RWPE1 (cell line): Measurements from ENCODE around the gene ZNF827.

Experiments
- CTCF ChIA-PET: fragments of 350-600 bp; sonication (Branson Sonifier 250); formaldehyde crosslinking; extraction: SDS; loops from one replicate; lab custom pipeline; 2021; lab: Yijun Ruan, JAX
- POLR2A ChIA-PET: fragments of 400-600 bp; formaldehyde crosslinking; extraction: SDS; loops from one replicate; lab custom pipeline; 2020; ENCODE audit warnings: antibody characterized with exemption; ENCODE audit not compliant: low non-redundant PET; lab: Yijun Ruan, JAX
- DNase-seq: peaks from one replicate; pipeline ENCODE4 v3.0.0; 2012; ENCODE audit warnings: low spot score
- H3K27ac ChIP-seq: fragments of 450-650 bp; 2 replicates; pipeline ENCODE4 v1.5.1; 2017
- CTCF ChIP-seq: fragments of 450-650 bp; conservative IDR thresholded peaks from 2 replicates; pipeline ENCODE4 v1.5.1; 2017; ENCODE audit warnings: low read depth, mild to moderate bottlenecking

ZNF827 gene, protein sequence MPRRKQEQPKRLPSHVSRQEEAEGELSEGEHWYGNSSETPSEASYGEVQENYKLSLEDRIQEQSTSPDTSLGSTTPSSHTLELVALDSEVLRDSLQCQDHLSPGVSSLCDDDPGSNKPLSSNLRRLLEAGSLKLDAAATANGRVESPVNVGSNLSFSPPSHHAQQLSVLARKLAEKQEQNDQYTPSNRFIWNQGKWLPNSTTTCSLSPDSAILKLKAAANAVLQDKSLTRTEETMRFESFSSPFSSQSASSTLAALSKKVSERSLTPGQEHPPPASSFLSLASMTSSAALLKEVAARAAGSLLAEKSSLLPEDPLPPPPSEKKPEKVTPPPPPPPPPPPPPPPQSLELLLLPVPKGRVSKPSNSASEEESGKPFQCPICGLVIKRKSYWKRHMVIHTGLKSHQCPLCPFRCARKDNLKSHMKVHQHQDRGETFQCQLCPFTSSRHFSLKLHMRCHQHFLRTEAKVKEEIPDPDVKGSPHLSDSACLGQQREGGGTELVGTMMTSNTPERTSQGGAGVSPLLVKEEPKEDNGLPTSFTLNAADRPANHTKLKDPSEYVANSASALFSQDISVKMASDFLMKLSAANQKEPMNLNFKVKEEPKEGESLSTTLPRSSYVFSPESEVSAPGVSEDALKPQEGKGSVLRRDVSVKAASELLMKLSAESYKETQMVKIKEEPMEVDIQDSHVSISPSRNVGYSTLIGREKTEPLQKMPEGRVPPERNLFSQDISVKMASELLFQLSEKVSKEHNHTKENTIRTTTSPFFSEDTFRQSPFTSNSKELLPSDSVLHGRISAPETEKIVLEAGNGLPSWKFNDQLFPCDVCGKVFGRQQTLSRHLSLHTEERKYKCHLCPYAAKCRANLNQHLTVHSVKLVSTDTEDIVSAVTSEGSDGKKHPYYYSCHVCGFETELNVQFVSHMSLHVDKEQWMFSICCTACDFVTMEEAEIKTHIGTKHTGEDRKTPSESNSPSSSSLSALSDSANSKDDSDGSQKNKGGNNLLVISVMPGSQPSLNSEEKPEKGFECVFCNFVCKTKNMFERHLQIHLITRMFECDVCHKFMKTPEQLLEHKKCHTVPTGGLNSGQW

GRCh38 chr4:145938618-145939440 lies at the start of gene ZNF827:
TSS of gene ZNF827 (minus strand) at chr4:145938823. CDS start at chr4:145938407, 416 bp downstream.
- peak within 1 kb of the TSS; percentile 96 for H3K27ac ChIP-seq
- TF ChIP-seq CTCF, result no peak
- peak; percentile 18 for DNase-seq
- ChIA-PET CTCF (interaction anchor here (0.6 kb wide), 1 partner anchor 196 kb away, joined by 5 read pairs; no protein-coding TSS in a partner anchor), POLR2A (interaction anchor here (0.6 kb wide), 1 partner anchor 8 kb away, joined by 3 read pairs; no protein-coding TSS in a partner anchor)

- no peak for DNase-seq
- no peak for TF ChIP-seq CTCF
- ChIA-PET CTCF (no interaction called here), POLR2A (no interaction called here)
- no peak overlapping the region for H3K27ac ChIP-seq
These were observed 45.9 kb upstream of the ZNF827 start for GRCh38 chr4:145984563-145984962.

- CTCF ChIA-PET, result no interaction called here
- no peak for TF ChIP-seq CTCF
- POLR2A ChIA-PET, result no interaction called here
- H3K27ac ChIP-seq, result no peak overlapping the region
- no peak for DNase-seq
These were observed 44.2 kb upstream of the ZNF827 start for GRCh38 chr4:145982791-145983190.

GRCh38 chr4:145979160-145979559 lies 40.5 kb upstream of the ZNF827 start:
- no peak for DNase-seq
- POLR2A ChIA-PET, result no interaction called here
- TF ChIP-seq CTCF, result no peak
- H3K27ac ChIP-seq, result no peak overlapping the region
- CTCF ChIA-PET, result no interaction called here

DNA sequence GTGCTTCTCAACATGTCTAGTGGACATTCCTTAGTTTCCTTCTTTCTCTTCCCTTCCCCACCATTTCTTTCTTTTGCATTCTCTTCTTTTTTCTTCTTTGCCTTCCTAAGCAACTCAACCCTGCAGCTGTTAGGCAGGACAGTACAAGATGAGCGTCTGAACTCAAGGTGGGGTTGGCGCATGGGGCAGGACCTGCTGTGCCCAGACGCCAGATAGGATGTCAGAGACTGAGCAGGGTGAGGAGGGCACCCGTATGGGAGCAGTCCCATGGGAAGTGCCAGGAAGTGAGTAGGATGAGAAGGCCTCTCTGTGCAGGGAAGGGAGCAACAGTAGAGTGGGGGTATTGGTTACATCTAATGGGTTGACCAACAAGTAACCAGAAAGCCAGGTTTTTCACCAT lies 38.1 kb upstream of the ZNF827 start:
- ChIA-PET POLR2A (no interaction called here), CTCF (no interaction called here)
- DNase-seq, result no peak
- TF ChIP-seq CTCF, result no peak
- H3K27ac ChIP-seq, result no peak overlapping the region
